ENCODE measurements around the gene PDCD7.
"Not testable (repeated sequence)": the region's sequence is repeated elsewhere in the genome, so short reads cannot be mapped to it uniquely, and the experiment has no call there.

The PDCD7 gene

GRCh38 chr15:65089206-65089824, 44.3 kb downstream of the PDCD7 start:
- DNase-seq: no peak

GRCh38 chr15:65088643-65089021, 45.0 kb downstream of the PDCD7 start:
- no peak for DNase-seq

GRCh38 chr15:65087873-65088642, 45.5 kb downstream of the PDCD7 start:
- no peak for DNase-seq

- DNase-seq: no peak
These were observed 46.2 kb downstream of the PDCD7 start for GRCh38 chr15:65087411-65087810.

- no peak for DNase-seq
These were observed 46.9 kb downstream of the PDCD7 start for GRCh38 chr15:65086680-65087111.

GRCh38 chr15:65085990-65086679, 47.5 kb downstream of the PDCD7 start:
- DNase-seq: no peak

- no peak for DNase-seq
These were observed 48.3 kb downstream of the PDCD7 start for GRCh38 chr15:65085207-65085753.

GRCh38 chr15:65084500-65085206, 49.0 kb downstream of the PDCD7 start:
- DNase-seq: no peak

- no peak for DNase-seq
These were observed 50.3 kb downstream of the PDCD7 start for GRCh38 chr15:65083262-65083701.

GRCh38 chr15:65082303-65082953, 51.2 kb downstream of the PDCD7 start:
- no peak for DNase-seq

GRCh38 chr15:65081758-65082157, 51.9 kb downstream of the PDCD7 start:
- DNase-seq: no peak

GRCh38 chr15:65081270-65081669, 52.3 kb downstream of the PDCD7 start:
- no peak for DNase-seq

- no peak for DNase-seq
These were observed 54.0 kb downstream of the PDCD7 start for GRCh38 chr15:65079580-65079979.

GRCh38 chr15:65077981-65078352, 55.6 kb downstream of the PDCD7 start:
- no peak for DNase-seq

GRCh38 chr15:65077291-65077980, 56.2 kb downstream of the PDCD7 start:
- no peak for DNase-seq

- DNase-seq: no peak
These were observed 56.9 kb downstream of the PDCD7 start, which contains the start of gene KBTBD13 for GRCh38 chr15:65076486-65077290. TSS of gene KBTBD13 (plus strand) at chr15:65076746. CDS start at chr15:65076816, 70 bp downstream.

- not testable (repeated sequence) for DNase-seq
These were observed 57.8 kb downstream of the PDCD7 start for GRCh38 chr15:65075607-65076395.

GRCh38 chr15:65074946-65075345, 58.7 kb downstream of the PDCD7 start:
- DNase-seq: not testable (repeated sequence)

- DNase-seq: no peak
These were observed 61.0 kb downstream of the PDCD7 start for GRCh38 chr15:65072617-65073016.

GRCh38 chr15:65072027-65072426, 61.6 kb downstream of the PDCD7 start:
- DNase-seq: no peak
